Esophagus (tissue), 2 donors: ENCODE results near the gene CSF1. TPM values are rescaled to one million over a fixed set of nuclear protein-coding genes. Genes with fewer than 3 reads are reported as not detected.

Experiments
- H3K27ac ChIP-seq, 2 donors: one replicate each; pipeline ENCODE4 v1.5.1; 2013; ENCODE audit warnings: low read depth in 2 of 2, mild to moderate bottlenecking in 2 of 2, inconsistent platforms in 1 of 2, low read length in 1 of 2, moderate library complexity in 1 of 2
- H3K27me3 ChIP-seq, 2 donors: one replicate each; pipeline ENCODE4 v1.6.1; 2013; ENCODE audit warnings: low read length in 2 of 2, control low read depth in 1 of 2, mild to moderate bottlenecking in 1 of 2; ENCODE audit not compliant: insufficient read depth in 2 of 2, control insufficient read depth in 1 of 2
- H3K36me3 ChIP-seq, 2 donors: one replicate each; pipeline ENCODE4 v1.6.1; 2013; ENCODE audit warnings: low read length in 1 of 2; ENCODE audit not compliant: control insufficient read depth in 2 of 2, insufficient read depth in 2 of 2
- H3K4me1 ChIP-seq, 2 donors: one replicate each; pipeline ENCODE4 v1.6.1; 2013; ENCODE audit warnings: low read length in 1 of 2; ENCODE audit not compliant: control insufficient read depth in 2 of 2, insufficient read depth in 2 of 2
- H3K4me3 ChIP-seq, 2 donors: one replicate each; pipeline ENCODE4 v1.5.1; 2013; ENCODE audit warnings: low read length in 2 of 2, mild to moderate bottlenecking in 2 of 2, low read depth in 1 of 2, moderate library complexity in 1 of 2
- H3K9me3 ChIP-seq, 2 donors: one replicate each; pipeline ENCODE4 v1.6.1; 2013; ENCODE audit warnings: mild to moderate bottlenecking in 2 of 2, low read depth in 1 of 2, low read length in 1 of 2, moderate library complexity in 1 of 2; ENCODE audit not compliant: control insufficient read depth in 2 of 2, insufficient read depth in 1 of 2
- WGBS, 2 donors: extraction: QIAGEN DNeasy Blood & Tissue Kit; methylation state at CpG; one replicate each; pipeline ENCODE4 v1.1.7; 2013; 5-methylcytosine and 5-hydroxymethylcytosine counted together
- polyA plus RNA-seq, 2 donors: library from polyadenylated mRNA; stranded (reverse); fragments of 200-250 nt; gene quantifications; one replicate each; pipeline ENCODE4 v1.2.3, GENCODE V29; 2013
- donor health status: healthy with polysubstance abuse.
- donor health status: Bipolar disorder and iron deficiency.

The CSF1 gene
- polyA plus RNA-seq, 2 donors = 5.6 to 5.7 TPM

DNA sequence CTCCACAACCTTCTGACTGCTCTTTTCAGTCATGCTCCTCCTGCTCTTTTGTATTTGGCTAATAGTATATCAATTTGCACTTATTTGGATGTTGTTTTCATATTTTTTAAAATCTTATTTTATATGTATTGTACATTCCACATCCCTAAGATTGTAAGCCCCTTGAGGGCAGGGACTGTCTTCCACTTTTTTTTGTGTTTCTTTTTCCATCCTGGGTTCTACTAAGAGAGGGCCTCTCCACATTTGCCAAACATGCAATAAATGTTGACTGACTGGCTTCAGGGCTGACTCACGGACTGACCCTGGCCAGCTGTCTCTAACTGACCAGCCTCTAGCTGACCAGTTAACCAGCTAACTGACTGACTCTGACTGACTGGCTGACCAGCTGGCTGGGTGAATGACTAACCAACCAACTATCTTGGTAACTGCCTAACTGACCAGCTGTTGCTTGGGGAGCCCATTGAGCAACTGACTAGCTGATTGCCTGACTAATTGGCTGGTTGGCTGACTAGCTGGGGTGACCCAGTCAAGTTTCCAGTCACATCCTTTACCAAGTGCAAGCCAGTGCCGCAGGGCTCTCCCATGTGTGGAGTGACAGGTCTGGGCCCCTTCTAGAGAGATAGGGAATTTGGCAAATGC lies 16.1 kb downstream of the CSF1 start:
- Histone ChIP-seq H3K36me3 (peaks cover 15 to 55% of the 10 kb centered on the region in 2 donors), H3K4me3 (no peak overlapping the region), H3K4me1 (peaks cover 33 to 54% of the 10 kb centered on the region in 2 donors), H3K9me3 (no peaks in the 10 kb centered on the region), H3K27me3 (no peaks in the 10 kb centered on the region), H3K27ac (peak overlapping the region; percentile 50 to 53)
- 83 to 88% methylated on average over 2 of the region's 2 CpGs for WGBS, 2 donors

DNA sequence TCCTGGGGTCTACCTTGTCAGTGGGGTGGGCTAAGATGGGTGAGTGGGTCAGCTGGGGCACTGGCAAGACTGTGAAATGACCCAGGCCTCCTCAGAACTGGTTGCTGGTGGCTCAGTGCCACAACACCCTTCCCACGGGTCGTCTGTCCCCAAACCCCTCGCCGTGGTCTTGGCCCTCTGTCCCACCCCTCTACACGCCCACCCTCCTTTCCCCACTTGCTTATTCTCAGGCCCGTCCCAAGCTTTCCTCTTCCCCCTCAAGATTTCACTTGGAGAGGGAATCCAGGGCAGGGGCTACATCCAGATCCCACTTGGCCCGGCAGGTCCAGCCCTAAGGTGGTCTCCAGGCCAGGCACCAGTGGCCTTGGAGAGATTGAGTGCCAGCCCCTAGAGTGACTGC lies 16.7 kb downstream of the CSF1 start:
- Histone ChIP-seq H3K27ac (peak overlapping the region; percentile 50 to 64), H3K36me3 (peaks cover 15 to 50% of the 10 kb centered on the region in 2 donors), H3K27me3 (no peaks in the 10 kb centered on the region), H3K4me1 (peaks cover 33 to 54% of the 10 kb centered on the region in 2 donors), H3K9me3 (no peaks in the 10 kb centered on the region), H3K4me3 (no peak overlapping the region)
- 81 to 87% methylated on average over 6 to 7 of the region's 7 CpGs for WGBS, 2 donors

DNA sequence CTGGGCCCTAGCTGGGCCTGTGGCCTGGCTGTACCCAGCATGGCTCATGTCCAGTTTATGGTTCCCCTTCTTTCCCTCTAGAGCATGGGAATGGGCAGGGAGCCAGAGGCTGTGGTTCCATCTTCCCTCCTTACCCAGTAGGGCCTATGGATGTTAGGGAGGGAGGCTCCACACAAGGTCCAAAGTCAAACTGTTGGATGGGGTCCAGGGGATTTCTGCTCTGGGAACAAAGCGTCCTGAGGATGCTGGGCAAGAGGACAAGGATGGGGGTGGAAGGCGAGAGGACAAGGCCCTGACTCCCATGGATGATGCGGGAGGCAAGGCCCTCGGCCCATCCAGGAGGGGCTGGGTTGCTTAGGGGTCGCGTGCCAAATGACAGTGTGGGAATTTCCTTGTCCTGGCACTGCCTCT lies 17.3 kb downstream of the CSF1 start:
- no peaks in the 10 kb centered on the region for H3K9me3 ChIP-seq
- H3K27me3 ChIP-seq = no peaks in the 10 kb centered on the region
- no peak overlapping the region for H3K4me3 ChIP-seq
- peaks cover 12 to 45% of the 10 kb centered on the region in 2 donors for H3K36me3 ChIP-seq
- H3K27ac ChIP-seq = peak overlapping the region; percentile 50 to 64
- peaks cover 33 to 54% of the 10 kb centered on the region in 2 donors for H3K4me1 ChIP-seq
- WGBS, 2 donors = 36 to 39% methylated on average over 6 of the region's 6 CpGs

DNA sequence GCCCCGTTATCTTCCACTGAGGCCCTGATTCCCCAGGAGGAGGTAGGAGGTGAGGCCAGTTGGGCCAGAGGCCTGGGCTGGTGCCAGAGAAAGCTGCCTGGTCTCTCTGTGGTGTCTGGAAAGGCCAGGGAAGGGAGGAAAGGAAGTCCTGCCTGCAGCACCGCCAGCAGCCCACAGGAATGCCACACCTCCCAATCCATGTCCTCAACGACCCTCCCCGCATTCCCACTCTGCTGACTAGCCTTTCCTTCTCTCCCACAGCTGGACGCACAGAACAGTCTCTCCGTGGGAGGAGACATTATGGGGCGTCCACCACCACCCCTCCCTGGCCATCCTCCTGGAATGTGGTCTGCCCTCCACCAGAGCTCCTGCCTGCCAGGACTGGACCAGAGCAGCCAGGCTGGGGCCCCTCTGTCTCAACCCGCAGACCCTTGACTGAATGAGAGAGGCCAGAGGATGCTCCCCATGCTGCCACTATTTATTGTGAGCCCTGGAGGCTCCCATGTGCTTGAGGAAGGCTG lies 18.0 kb downstream of the CSF1 start:
- peaks cover 6 to 40% of the 10 kb centered on the region in 2 donors for H3K36me3 ChIP-seq
- no peaks in the 10 kb centered on the region for H3K9me3 ChIP-seq
- no peak overlapping the region for H3K4me3 ChIP-seq
- H3K4me1 ChIP-seq = peaks cover 31 to 54% of the 10 kb centered on the region in 2 donors
- H3K27ac ChIP-seq = peak overlapping the region; percentile 50 to 87
- WGBS, 2 donors = 54 to 63% methylated on average over 8 of the region's 8 CpGs
- H3K27me3 ChIP-seq = no peaks in the 10 kb centered on the region

DNA sequence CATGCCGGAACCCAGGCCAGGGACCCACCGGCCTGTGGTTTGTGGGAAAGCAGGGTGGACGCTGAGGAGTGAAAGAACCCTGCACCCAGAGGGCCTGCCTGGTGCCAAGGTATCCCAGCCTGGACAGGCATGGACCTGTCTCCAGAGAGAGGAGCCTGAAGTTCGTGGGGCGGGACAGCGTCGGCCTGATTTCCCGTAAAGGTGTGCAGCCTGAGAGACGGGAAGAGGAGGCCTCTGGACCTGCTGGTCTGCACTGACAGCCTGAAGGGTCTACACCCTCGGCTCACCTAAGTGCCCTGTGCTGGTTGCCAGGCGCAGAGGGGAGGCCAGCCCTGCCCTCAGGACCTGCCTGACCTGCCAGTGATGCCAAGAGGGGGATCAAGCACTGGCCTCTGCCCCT lies 18.5 kb downstream of the CSF1 start:
- 54 to 59% methylated on average over 9 to 11 of the region's 11 CpGs for WGBS, 2 donors
- peaks cover 6 to 35% of the 10 kb centered on the region in 2 donors for H3K36me3 ChIP-seq
- H3K4me1 ChIP-seq = peaks cover 27 to 53% of the 10 kb centered on the region in 2 donors
- no peak overlapping the region for H3K4me3 ChIP-seq
- peak overlapping the region; percentile 50 to 87 for H3K27ac ChIP-seq
- H3K27me3 ChIP-seq = no peaks in the 10 kb centered on the region
- H3K9me3 ChIP-seq = no peaks in the 10 kb centered on the region

DNA sequence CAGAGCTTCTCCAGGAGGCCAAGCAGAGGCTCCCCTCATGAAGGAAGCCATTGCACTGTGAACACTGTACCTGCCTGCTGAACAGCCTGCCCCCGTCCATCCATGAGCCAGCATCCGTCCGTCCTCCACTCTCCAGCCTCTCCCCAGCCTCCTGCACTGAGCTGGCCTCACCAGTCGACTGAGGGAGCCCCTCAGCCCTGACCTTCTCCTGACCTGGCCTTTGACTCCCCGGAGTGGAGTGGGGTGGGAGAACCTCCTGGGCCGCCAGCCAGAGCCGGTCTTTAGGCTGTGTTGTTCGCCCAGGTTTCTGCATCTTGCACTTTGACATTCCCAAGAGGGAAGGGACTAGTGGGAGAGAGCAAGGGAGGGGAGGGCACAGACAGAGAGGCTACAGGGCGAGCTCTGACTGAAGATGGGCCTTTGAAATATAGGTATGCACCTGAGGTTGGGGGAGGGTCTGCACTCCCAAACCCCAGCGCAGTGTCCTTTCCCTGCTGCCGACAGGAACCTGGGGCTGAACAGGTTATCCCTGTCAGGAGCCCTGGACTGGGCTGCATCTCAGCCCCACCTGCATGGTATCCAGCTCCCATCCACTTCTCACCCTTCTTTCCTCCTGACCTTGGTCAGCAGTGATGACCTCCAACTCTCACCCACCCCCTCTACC lies 19.1 kb downstream of the CSF1 start:
- Histone ChIP-seq H3K4me1 (peaks cover 27 to 50% of the 10 kb centered on the region in 2 donors), H3K9me3 (no peaks in the 10 kb centered on the region), H3K27me3 (no peaks in the 10 kb centered on the region), H3K4me3 (no peak overlapping the region), H3K36me3 (peaks cover 6 to 30% of the 10 kb centered on the region in 2 donors), H3K27ac (peak overlapping the region; percentile 50 to 87)
- WGBS, 2 donors = 66 to 76% methylated on average over 11 of the region's 11 CpGs

DNA sequence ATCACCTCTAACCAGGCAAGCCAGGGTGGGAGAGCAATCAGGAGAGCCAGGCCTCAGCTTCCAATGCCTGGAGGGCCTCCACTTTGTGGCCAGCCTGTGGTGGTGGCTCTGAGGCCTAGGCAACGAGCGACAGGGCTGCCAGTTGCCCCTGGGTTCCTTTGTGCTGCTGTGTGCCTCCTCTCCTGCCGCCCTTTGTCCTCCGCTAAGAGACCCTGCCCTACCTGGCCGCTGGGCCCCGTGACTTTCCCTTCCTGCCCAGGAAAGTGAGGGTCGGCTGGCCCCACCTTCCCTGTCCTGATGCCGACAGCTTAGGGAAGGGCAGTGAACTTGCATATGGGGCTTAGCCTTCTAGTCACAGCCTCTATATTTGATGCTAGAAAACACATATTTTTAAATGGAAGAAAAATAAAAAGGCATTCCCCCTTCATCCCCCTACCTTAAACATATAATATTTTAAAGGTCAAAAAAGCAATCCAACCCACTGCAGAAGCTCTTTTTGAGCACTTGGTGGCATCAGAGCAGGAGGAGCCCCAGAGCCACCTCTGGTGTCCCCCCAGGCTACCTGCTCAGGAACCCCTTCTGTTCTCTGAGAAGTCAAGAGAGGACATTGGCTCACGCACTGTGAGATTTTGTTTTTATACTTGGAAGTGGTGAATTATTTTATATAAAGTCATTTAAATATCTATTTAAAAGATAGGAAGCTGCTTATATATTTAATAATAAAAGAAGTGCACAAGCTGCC lies 19.8 kb downstream of the CSF1 start:
- Histone ChIP-seq H3K27me3 (no peaks in the 10 kb centered on the region), H3K36me3 (peaks cover 2 to 24% of the 10 kb centered on the region in 2 donors), H3K4me3 (no peak overlapping the region), H3K27ac (peak overlapping the region; percentile 70 to 90), H3K9me3 (no peaks in the 10 kb centered on the region), H3K4me1 (peaks cover 26 to 49% of the 10 kb centered on the region in 2 donors)
- 87 to 92% methylated on average over 9 of the region's 9 CpGs for WGBS, 2 donors

DNA sequence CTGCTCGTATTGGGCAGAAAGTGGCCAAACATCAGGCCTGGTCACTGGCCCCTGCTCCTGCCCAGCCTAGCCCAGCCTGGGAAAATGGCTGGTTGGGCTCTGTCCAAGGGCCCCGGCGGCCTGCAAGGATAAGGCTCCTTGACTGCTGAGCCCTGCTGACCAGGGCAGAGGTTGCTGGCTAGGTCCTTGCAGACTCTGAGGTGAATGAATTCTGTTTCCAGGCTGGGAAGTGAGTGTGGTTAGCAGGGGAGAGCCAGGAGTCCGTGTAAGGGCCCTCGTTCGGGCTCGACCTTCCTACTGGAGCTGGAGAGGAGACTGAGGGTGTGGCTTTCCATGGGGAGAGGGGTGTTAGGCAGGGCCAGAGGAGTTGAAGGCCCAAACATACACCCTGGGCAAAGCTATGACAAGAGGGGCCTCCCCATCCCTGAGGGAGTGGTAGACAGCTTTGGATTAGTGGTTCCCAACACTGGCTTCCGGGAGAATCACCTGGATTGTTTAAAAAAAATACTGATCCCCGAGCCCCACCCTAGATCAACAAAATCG lies 20.6 kb downstream of the CSF1 start:
- H3K4me3 ChIP-seq = no peak overlapping the region
- peak overlapping the region; percentile 70 to 90 for H3K27ac ChIP-seq
- peaks cover 24 to 46% of the 10 kb centered on the region in 2 donors for H3K4me1 ChIP-seq
- no peaks in the 10 kb centered on the region for H3K27me3 ChIP-seq
- peaks cover 0 to 18% of the 10 kb centered on the region in 2 donors for H3K36me3 ChIP-seq
- no peaks in the 10 kb centered on the region for H3K9me3 ChIP-seq
- 29 to 38% methylated on average over 10 of the region's 10 CpGs for WGBS, 2 donors

DNA sequence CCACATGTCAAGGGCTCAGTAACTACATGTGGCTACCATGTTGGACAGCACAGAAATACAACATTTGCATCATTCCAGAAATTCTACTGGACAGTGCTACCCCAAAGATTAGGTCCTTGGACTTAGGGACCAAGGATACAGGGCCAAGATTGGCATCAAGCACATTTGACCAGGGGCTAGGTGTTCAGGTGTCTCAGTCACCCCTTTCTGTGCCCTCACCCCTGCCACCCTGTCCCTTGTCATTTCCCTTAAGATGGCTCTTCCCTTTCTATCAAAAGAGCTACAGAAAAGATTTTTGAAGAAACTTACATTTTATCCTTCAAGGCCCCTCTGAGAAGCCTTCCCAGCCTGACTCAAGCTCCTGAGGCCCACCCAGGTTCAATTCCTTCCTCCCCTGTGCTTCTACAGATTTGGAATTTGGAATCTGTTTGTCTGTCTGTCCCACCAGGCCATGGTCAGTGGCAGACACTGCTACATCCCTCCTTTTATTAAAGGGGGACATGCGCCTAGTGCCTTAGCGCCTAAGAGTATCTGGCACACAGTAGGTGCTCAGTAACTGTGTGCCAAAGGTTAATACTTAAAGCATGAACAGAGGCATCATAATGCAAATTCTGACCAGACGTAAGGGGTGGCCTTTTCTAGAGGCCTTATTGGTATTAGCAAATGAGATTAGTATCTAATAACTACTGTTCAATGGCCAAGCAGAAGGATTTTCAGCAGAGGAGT lies 21.4 kb downstream of the CSF1 start:
- no peaks in the 10 kb centered on the region for H3K27me3 ChIP-seq
- H3K27ac ChIP-seq = no peak overlapping the region
- no peak overlapping the region for H3K4me3 ChIP-seq
- peaks cover 0 to 14% of the 10 kb centered on the region in 2 donors for H3K36me3 ChIP-seq
- peaks cover 24 to 43% of the 10 kb centered on the region in 2 donors for H3K4me1 ChIP-seq
- 94 to 96% methylated on average over 3 of the region's 3 CpGs for WGBS, 2 donors
- H3K9me3 ChIP-seq = no peaks in the 10 kb centered on the region
